ENCODE measurements around the gene CITED2.
"Not testable (repeated sequence)": the region's sequence is repeated elsewhere in the genome, so short reads cannot be mapped to it uniquely, and the experiment has no call there.

Gene CITED2

DNA sequence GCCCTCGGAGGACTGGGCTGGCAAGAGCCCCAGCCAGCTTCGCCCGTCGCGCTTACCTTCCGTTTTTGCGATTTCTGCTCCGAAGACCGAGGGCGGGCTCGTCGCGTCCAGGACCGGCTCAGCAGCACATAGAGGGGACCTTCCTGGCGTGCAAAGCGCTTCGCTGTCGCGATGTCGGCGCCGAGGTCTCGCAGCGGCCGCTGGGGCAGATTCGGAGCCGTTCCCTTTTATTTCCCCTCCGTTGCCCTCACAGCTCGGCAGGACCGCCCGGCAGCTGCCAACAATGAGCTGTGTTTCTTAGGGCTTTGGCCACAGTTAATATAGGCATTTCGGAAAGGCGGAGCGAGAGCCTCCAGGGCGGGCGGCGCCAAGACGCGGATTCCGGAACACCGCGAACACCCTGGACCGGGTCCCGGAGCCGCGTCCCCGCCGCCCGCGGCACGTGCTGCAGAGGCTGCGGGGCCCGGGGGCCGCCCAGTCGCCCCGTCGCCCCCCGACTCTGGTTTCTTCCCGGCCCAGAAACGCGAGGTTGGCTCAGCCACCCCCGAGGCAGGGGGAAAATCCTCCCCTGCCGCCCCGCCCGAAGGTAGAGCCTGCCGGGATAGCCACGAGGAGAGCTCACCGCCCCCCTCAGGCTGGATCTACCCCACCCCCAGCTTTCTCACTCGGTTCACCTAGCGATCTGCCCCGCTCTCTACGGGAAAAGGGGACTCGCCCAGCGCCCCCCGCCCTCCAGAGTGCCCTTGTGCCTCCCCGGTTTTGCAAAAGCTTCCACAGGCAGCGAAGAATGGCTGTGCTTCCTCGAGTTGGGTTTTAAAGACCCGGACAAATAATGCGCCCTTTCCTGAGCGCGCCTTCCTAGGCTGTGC lies at the start of gene CITED2:
Gene CITED2, minus strand, starts transcription at position 292 of the 869 bp plus-strand sequence. CDS start 704 bp downstream, outside the sequence.
- peak; percentile 93 for DNase-seq

GRCh38 chr6:139423037-139423703 lies 48.7 kb upstream of the CITED2 start:
- DNase-seq, result no peak

GRCh38 chr6:139422105-139423036 lies 47.9 kb upstream of the CITED2 start:
- no peak for DNase-seq

GRCh38 chr6:139418481-139419132 lies 44.2 kb upstream of the CITED2 start:
- DNase-seq, result no peak

DNA sequence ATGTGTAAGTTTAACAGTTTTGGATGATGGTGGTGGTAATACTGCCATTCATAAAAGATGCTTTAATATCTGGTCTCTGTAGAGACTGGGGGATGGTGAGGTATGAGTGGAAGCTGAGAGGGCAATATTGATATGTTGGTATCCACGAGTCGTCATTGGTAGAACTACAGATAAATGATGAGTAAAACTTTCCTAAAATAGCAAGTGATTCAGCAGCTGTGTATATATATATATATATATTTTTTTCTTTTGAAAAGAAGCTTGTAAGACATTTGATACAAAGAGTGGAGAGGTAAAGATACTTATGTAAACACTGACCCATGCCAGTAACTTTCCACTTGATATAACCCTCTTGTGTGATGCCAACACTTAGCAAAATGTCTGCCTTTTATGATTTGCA lies 41.7 kb upstream of the CITED2 start:
- no peak for DNase-seq

- DNase-seq, result no peak
Measured at GRCh38 chr6:139415365-139415764, 40.9 kb upstream of the CITED2 start.

- not testable (repeated sequence) for DNase-seq
Measured at GRCh38 chr6:139412103-139412502, 37.7 kb upstream of the CITED2 start.

DNA sequence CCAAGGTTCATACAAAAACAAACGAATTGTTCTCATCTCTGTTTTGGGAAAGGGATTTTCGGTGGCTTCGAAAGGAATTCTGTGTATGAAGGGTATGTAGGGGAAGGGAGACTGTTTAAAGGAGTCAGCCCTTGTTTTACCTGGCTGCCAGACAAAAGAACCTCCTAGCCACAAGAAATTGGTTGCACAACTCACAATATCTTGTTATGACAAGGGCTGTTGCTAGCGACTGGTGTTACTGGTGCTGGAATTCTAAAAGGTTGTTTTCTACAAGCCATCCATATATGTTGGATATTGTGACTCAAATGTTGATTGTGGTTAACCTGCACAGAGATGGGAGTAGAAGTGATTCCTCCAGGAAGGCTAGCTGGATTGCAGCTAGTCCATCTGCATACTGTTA lies 34.6 kb upstream of the CITED2 start:
- no peak for DNase-seq

GRCh38 chr6:139407718-139408222 lies 33.3 kb upstream of the CITED2 start:
- DNase-seq, result no peak

DNA sequence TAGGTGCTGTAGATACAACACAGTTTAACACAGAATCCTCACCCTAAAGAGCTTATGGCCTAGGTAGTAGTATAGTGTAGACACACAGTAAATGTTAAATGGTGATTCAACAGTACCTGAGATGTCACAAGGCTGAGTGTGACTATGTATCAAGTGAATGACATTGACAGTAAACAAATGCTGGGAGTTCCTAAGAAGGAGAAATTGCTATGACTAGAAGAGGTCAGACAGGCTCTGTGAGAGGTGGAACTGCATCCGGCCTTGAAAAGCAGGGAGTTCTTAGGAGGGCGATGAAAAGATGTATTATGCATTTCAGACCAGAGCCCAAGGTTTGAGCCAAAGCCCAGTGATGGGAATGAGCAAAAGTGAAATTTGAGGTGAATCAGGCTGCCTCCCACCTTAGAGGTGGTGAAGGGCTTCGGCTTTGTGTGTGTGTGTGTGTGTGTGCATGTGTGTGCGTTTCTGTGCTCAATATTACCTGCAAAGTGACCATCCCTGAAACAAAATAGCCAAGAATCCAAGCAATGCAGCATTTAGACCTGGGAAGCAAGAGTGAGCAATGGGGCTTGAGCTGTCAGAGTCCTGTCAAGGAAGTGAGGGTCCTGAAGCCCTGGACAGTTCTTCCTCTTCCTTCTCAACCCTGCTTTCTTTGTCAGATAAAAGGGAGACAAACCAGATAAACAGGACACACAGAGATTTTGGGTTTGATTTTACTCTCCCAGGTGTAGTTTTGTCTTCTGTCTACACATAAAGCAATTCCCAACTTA lies 32.3 kb upstream of the CITED2 start:
- no peak for DNase-seq

- DNase-seq, result no peak
Measured at GRCh38 chr6:139402876-139403386, 28.5 kb upstream of the CITED2 start.

- DNase-seq, result no peak
Measured at GRCh38 chr6:139398658-139399057, 24.2 kb upstream of the CITED2 start.

DNA sequence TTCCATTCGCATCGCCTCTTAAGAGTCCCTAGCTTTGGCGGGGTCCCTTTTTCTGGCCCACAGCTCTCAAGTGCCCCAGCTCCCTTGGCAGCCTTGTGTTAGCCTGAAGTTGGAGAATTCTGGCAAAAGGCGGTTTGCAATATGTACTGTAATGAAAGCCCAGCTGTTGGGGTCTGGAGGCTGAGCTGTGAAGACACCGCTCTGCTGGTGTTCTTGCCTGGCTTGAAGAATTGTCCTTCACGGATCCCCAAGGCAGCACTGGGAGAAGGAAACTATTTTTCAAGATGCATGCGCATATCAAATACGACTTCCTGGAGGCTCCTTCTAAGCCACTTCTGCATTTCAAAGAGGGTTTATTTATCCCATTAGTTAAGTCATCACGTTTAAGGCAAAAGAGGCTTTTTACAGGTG lies 21.4 kb upstream of the CITED2 start:
- DNase-seq, result no peak

DNA sequence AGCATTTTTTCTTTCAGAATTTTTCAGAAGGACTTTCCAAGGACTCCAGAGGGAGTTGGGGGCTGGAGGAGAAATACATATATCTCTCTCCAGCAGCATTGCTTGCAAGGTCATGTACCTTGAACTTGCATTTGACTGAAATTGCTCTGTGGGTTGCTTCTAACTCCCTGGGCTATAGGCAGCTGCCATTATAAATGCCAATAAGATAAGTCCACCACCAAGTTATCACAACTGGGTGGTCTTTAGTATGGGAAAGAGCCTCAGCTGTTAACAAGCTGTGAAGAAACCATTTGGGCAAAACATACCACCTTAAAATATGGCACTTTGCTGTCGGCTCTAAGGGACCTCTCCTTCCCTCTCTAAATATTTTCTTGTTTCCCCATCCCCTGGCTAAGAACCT lies 20.9 kb upstream of the CITED2 start:
- DNase-seq, result no peak

- no peak for DNase-seq
Measured at GRCh38 chr6:139394027-139394649, 19.7 kb upstream of the CITED2 start.

DNA sequence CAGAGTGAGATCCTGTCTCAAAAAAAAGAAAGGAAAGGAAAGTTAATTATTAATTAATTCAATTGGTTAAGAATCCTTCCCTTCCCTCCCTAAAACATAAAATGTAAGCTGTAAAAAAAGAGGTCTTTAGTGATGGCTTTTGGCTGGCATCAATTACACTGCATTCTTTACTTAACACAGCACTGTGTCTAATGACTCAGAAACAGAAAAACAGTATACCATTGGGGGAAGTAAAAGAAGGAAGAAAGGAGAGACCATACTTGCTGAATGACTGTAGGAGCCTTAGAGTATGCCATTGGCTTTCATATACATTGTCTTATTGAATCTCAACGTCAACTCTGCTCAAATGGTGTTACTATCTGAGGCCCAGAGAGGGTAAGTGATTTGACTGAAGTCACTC lies 18.3 kb upstream of the CITED2 start:
- no peak for DNase-seq

- DNase-seq, result no peak
Measured at GRCh38 chr6:139391709-139392108, 17.3 kb upstream of the CITED2 start.

DNA sequence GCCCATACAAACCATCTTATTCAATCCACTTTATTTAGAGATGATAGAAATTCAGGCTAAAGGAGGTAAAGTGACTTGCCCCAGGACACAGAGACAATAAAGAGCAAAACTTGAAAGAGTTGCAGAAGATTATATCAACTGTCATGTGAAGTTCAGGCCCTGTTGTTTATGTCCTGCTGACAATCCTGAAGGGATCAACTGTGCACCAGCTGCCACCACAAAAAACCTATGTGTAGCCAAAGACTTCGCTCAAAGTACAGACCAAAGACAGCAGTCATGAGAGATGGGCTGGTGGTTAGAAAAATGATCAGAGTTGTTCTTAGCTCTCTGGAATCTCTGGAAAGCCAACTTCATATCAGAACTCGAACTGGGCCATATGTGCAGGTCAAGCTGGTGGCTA lies 16.0 kb upstream of the CITED2 start:
- DNase-seq, result no peak

DNA sequence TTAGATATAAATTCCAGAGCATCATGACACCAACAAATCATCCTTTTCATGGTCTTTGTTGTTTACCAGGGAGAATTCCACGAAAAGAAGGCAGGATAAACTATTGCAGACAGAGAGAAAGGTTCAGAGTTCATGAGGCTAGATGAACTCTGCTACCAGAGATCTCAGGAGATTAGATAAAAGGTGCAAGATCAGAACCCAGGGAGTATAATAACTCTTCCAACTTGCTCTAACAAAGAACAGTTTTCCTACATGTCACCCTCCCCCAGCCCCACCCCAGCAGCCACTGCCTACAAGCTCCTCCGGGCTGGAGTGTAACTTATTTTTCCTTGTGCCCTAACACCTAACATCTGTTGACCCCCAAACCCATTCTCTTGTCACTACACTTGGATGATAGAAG lies 13.9 kb upstream of the CITED2 start:
- no peak for DNase-seq

DNA sequence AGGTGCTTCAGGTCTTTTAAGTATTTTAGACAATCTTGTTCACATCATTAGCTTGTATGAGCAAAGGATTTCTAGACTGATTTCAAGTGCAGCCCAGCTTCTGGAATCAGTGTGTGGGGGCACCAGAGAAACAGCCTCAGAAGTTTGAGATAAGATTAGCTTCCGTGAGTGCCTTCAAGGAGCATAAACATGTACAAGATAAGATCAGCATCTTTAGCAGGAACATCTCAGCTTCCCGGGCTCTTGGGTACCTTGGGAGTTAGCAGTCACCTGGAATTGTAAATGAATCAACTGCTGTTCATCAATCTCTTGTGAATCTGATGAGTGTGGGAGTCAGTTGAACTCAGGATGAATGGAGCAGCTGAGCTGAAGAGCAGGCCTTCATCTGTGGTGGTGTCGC lies 12.0 kb upstream of the CITED2 start:
- no peak for DNase-seq

Measured in stimulated activated CD4-positive, alpha-beta T cell treated with anti-CD3 and anti-CD28 coated beads, Interleukin-12 subunit alpha, Interleukin-12 subunit beta, amount 100 ng/mL, for 4 hours (primary cell).